ENCODE data around the gene MTUS2. TPM values are rescaled to one million over a fixed set of nuclear protein-coding genes. Genes with fewer than 3 reads are reported as not detected.
A peak's percentile ranks its signal among the peaks of the same experiment; 100 is the strongest.

The MTUS2 gene
- total and polyA plus RNA-seq, 9 of the 15 experiments (the other 6 are each of a cell fraction or from before 2014, with no cell fraction given): 0.01 to 0.28 (median 0.06) TPM; not detected in 1

GRCh38 chr13:29418026-29418425 is 597.9 kb downstream of the MTUS2 start:
- no peak for ATAC-seq
- H4K20me1 ChIP-seq (replicated peaks; ENCODE audit: control insufficient read depth, insufficient read depth, low read length): no peaks in the 10 kb centered on the region
- WGBS (ENCODE audit: insufficient coverage, low coverage, missing lambda C conversion rate): 7% methylated on average over 3 of the region's 3 CpGs
- H3K9me1 ChIP-seq (ENCODE audit: control insufficient read depth, insufficient read depth, low read length): no peaks in the 10 kb centered on the region
- peak in 1 of 4 experiments; percentile 11 for DNase-seq (ENCODE audit: extremely low read depth in 1 of 4, low spot score in 3 of 4)
- CTCF ChIA-PET (ENCODE audit: low intra/inter-chr PET ratio): no interaction called here
- no peaks in the 10 kb centered on the region for H3K36me3 ChIP-seq (ENCODE audit: control insufficient read depth, insufficient read depth, low read length)
- no peak overlapping the region for H3K4me3 ChIP-seq
- no peak for FAIRE-seq
- no peaks in the 10 kb centered on the region for H3K79me2 ChIP-seq (ENCODE audit: control insufficient read depth, insufficient read depth, low read length)
- H3K9me3 ChIP-seq (replicated peaks; ENCODE audit: control insufficient read depth, insufficient read depth, low read depth, low read length): no peaks in the 10 kb centered on the region
- BruUV-seq (replicated peaks): no TSS peak
- in situ Hi-C loops (cut with MboI): no loop called here
- no peak overlapping the region for H2AFZ ChIP-seq (ENCODE audit: low read depth, low read length)
- no peak overlapping the region for H3K9ac ChIP-seq (ENCODE audit: insufficient read depth in 1 of 2, low read depth in 2 of 2, low read length in 2 of 2)
- TF ChIP-seq CTCF (IDR thresholded peaks at IDR 0.05 in 2 of 3, conservative IDR thresholded peaks at IDR 0.05 in 1 of 3; ENCODE audit: insufficient read depth in 2 of 3, low read depth in 1 of 3, low read length in 3 of 3) (peak in 1 of 3 experiments; percentile 30; a peak in 2 of 6 replicates), PHB2 (IDR thresholded peaks at IDR 0.05; ENCODE audit: low read depth) (no peak)
- intact Hi-C loops (cut with micrococcal nuclease): no loop called here
- H3K4me2 ChIP-seq (ENCODE audit: insufficient read depth, low read length): no peak overlapping the region
- H3K27me3 ChIP-seq (ENCODE audit: control insufficient read depth in 2 of 2, insufficient read depth in 2 of 2, low read length in 2 of 2): no peaks in the 10 kb centered on the region
- H3K4me1 ChIP-seq (replicated peaks in 1 of 2; ENCODE audit: control insufficient read depth in 2 of 2, insufficient read depth in 2 of 2, low read length in 2 of 2): no peaks in the 10 kb centered on the region; a peak in 1 of 5 replicates
- POLR2A ChIA-PET: no interaction called here
- H3K27ac ChIP-seq (ENCODE audit: extremely low read depth, low read depth, low read length): no peak overlapping the region

- Histone ChIP-seq H3K27me3 (ENCODE audit: control insufficient read depth in 2 of 2, insufficient read depth in 2 of 2, low read length in 2 of 2) (no peaks in the 10 kb centered on the region), H3K4me3 (no peak overlapping the region), H3K9me1 (ENCODE audit: control insufficient read depth, insufficient read depth, low read length) (no peaks in the 10 kb centered on the region), H3K27ac (ENCODE audit: extremely low read depth, low read depth, low read length) (no peak overlapping the region), H2AFZ (ENCODE audit: low read depth, low read length) (no peak overlapping the region), H3K9me3 (replicated peaks; ENCODE audit: control insufficient read depth, insufficient read depth, low read depth, low read length) (no peaks in the 10 kb centered on the region), H4K20me1 (replicated peaks; ENCODE audit: control insufficient read depth, insufficient read depth, low read length) (no peaks in the 10 kb centered on the region), H3K4me1 (replicated peaks in 1 of 2; ENCODE audit: control insufficient read depth in 2 of 2, insufficient read depth in 2 of 2, low read length in 2 of 2) (no peaks in the 10 kb centered on the region; a peak in 1 of 5 replicates), H3K4me2 (ENCODE audit: insufficient read depth, low read length) (no peak overlapping the region), H3K36me3 (ENCODE audit: control insufficient read depth, insufficient read depth, low read length) (no peaks in the 10 kb centered on the region), H3K9ac (ENCODE audit: insufficient read depth in 1 of 2, low read depth in 2 of 2, low read length in 2 of 2) (no peak overlapping the region), H3K79me2 (ENCODE audit: control insufficient read depth, insufficient read depth, low read length) (no peaks in the 10 kb centered on the region)
- FAIRE-seq (no peak), DNase-seq (ENCODE audit: extremely low read depth in 1 of 4, low spot score in 3 of 4) (no peak), ATAC-seq (no peak)
- WGBS (ENCODE audit: insufficient coverage, low coverage, missing lambda C conversion rate): 16% methylated on average over 3 of the region's 3 CpGs
- in situ Hi-C loops (cut with MboI): no loop called here
- BruUV-seq (replicated peaks): no TSS peak
- ChIA-PET CTCF (ENCODE audit: low intra/inter-chr PET ratio) (no interaction called here), POLR2A (no interaction called here)
- TF ChIP-seq MIER1 (IDR thresholded peaks at IDR 0.05; ENCODE audit: low read depth) (no peak), ZNF197 (CRISPR knock-in tag; IDR thresholded peaks at IDR 0.05; ENCODE audit: low read depth) (no peak), TGIF2 (CRISPR knock-in tag; IDR thresholded peaks at IDR 0.05) (no peak), GATAD2B (IDR thresholded peaks at IDR 0.05; ENCODE audit: borderline replicate concordance) (no peak), RFX1 (IDR thresholded peaks at IDR 0.05) (no peak), ESRRA (IDR thresholded peaks at IDR 0.05; ENCODE audit: borderline replicate concordance, low read depth) (no peak), CXXC5 (CRISPR knock-in tag; IDR thresholded peaks at IDR 0.05) (no peak)
- intact Hi-C loops (cut with micrococcal nuclease): no loop called here
Observed at GRCh38 chr13:29421118-29421517, 601.0 kb downstream of the MTUS2 start.

Data from K562 (cell line).